ENCODE measurements around the gene UVRAG. TPM values are rescaled to one million over a fixed set of nuclear protein-coding genes. Genes with fewer than 3 reads are reported as not detected.

Gene UVRAG
- total and polyA plus RNA-seq, 8 donors: 4.7 to 55.5 (median 20.5) TPM

DNA sequence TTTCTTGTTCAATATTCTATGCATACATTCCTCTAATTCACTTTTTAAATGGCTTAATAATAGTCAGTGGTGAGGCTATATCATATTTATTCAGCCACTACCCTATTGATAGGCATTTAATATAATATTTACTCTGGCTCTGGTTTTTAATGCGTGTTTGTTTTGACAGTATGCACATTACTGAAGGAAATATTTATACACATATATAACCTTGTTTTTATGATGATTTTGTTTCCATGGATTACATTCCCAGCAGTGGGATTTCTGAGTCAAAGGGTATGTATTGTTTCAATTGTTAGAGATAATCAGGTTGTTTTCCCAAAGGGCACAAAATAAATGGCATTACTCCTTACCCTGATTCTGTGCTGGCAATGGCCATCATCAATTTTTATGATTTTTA lies 105.8 kb downstream of the UVRAG start:
- H3K4me1 ChIP-seq: peaks cover 0 to 41% (median 21%) of the 10 kb centered on the region in 4 donors
- TF ChIP-seq POLR2AphosphoS5 (IDR thresholded peaks at IDR 0.05) (no peak), POLR2A (IDR thresholded peaks at IDR 0.05) (no peak), EP300 (IDR thresholded peaks at IDR 0.05) (no peak)
- TF ChIP-seq, protein P1, sequence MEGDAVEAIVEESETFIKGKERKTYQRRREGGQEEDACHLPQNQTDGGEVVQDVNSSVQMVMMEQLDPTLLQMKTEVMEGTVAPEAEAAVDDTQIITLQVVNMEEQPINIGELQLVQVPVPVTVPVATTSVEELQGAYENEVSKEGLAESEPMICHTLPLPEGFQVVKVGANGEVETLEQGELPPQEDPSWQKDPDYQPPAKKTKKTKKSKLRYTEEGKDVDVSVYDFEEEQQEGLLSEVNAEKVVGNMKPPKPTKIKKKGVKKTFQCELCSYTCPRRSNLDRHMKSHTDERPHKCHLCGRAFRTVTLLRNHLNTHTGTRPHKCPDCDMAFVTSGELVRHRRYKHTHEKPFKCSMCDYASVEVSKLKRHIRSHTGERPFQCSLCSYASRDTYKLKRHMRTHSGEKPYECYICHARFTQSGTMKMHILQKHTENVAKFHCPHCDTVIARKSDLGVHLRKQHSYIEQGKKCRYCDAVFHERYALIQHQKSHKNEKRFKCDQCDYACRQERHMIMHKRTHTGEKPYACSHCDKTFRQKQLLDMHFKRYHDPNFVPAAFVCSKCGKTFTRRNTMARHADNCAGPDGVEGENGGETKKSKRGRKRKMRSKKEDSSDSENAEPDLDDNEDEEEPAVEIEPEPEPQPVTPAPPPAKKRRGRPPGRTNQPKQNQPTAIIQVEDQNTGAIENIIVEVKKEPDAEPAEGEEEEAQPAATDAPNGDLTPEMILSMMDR (IDR thresholded peaks at IDR 0.05): no peak
- no peaks in the 10 kb centered on the region for H3K27me3 ChIP-seq
- H3K36me3 ChIP-seq: no peaks in the 10 kb centered on the region
- no peaks in the 10 kb centered on the region for H3K9me3 ChIP-seq
- H3K27ac ChIP-seq: no peak overlapping the region
- H3K4me3 ChIP-seq: no peak overlapping the region
- WGBS, 5 donors: 29 to 56% (median 46%) methylated on average over 1 of the region's 1 CpG
- intact Hi-C loops (cut with DNase I; ENCODE audit: low total_unique reads): no loop called here
- DNase-seq: no peak

DNA sequence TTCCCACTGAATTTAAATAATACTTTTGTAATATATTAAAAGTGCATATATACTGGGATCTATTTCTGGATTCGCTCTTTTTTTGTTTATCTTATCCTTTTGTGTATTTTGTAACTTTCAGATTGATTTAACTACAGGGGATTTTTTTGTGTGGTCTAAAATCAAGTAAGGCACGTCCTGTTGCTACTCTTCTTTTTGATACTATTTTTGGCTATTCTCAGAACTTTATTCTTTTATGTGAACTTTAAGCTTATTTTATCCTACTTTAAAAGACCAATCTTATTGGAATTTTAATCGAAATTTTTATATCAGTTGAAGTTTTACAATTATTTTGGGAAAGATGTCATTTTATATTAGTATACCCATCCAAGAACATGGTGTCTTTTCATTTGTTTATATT lies 106.8 kb downstream of the UVRAG start:
- Histone ChIP-seq H3K36me3 (no peaks in the 10 kb centered on the region), H3K4me1 (peaks cover 0 to 44% (median 24%) of the 10 kb centered on the region in 4 donors), H3K9me3 (no peaks in the 10 kb centered on the region), H3K27ac (no peak overlapping the region), H3K4me3 (no peak overlapping the region), H3K27me3 (no peaks in the 10 kb centered on the region)
- no peak for DNase-seq
- 74 to 77% (median 75%) methylated on average over 3 of the region's 3 CpGs for WGBS, 5 donors
- intact Hi-C loops (cut with DNase I; ENCODE audit: low total_unique reads): no loop called here
- TF ChIP-seq POLR2A (IDR thresholded peaks at IDR 0.05): no peak
- TF ChIP-seq POLR2AphosphoS5 (IDR thresholded peaks at IDR 0.05): no peak
- TF ChIP-seq EP300 (IDR thresholded peaks at IDR 0.05): no peak
- TF ChIP-seq, protein P1 (IDR thresholded peaks at IDR 0.05): no peak

DNA sequence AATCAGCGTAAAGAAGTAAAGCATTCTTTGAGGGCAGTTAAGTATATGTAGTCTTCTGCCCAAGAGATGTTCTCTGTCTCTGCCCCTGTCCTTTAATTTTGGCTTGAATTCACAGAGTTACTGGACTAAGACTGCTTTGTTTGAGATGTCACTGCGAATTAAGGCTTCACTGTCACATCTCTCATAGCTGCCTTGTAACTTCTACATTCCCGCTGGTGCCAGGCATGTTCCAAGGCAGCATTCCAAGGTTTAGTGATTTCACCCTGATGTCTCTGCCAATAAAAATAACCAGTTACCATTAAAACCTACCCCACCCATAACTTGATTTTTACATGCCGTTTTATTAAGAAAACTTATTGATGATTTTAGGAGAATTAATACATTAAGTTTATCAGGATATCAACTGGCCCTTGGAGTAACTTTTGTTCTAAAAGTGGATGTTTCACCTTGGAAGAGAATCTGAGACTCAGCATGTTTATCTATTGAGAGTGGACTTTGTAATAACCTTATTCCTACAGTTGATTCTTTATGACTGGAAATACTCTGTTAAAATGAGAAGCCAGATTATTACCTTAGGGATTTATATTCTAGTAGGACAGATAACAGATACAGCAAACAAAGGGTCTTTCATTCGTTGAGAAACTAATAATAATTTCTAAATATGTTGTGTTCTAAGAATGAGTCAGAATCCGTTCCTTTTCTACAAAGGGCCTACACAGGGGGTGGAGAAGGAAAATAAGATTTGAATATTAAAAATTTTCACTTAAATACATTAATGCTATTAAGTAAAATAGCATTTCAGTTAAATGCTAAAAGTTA lies 110.2 kb downstream of the UVRAG start:
- WGBS, 5 donors: 47 to 57% (median 50%) methylated on average over 6 of the region's 6 CpGs
- H3K36me3 ChIP-seq: no peaks in the 10 kb centered on the region
- no peak for DNase-seq
- TF ChIP-seq, protein P1 (IDR thresholded peaks at IDR 0.05): no peak
- H3K27ac ChIP-seq: no peak overlapping the region
- H3K27me3 ChIP-seq: no peaks in the 10 kb centered on the region
- intact Hi-C loops (cut with DNase I; ENCODE audit: low total_unique reads): no loop called here
- H3K9me3 ChIP-seq: no peaks in the 10 kb centered on the region
- H3K4me3 ChIP-seq: no peak overlapping the region
- H3K4me1 ChIP-seq: peaks cover 0 to 33% (median 18%) of the 10 kb centered on the region in 4 donors

DNA sequence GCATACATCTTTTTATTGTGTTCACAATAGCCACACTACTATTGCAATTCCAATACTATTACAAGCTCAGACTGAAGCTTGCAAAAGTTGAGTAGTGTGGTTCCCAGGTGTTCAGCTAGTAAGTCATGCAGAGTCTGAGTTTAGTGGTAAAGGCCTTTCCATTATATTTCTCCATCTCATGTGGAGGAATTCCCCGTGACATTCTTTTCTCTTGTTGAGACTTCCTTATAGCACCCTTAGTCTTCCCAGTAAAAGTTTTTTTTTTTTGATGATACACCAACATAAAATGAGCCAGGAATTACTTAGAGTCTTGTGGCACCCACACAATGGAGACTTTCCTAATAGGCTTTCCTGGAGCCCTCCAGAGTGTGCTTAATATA lies 110.8 kb downstream of the UVRAG start:
- TF ChIP-seq POLR2A (IDR thresholded peaks at IDR 0.05) (no peak), POLR2AphosphoS5 (IDR thresholded peaks at IDR 0.05) (no peak), EP300 (IDR thresholded peaks at IDR 0.05) (no peak)
- TF ChIP-seq, protein P1 (IDR thresholded peaks at IDR 0.05): no peak

More for the DNA sequence above, 110.8 kb downstream of the UVRAG start:
- no peak for DNase-seq
- H3K27me3 ChIP-seq: no peaks in the 10 kb centered on the region
- WGBS, 5 donors: 93 to 100% (median 94%) methylated on average over 1 of the region's 1 CpG
- intact Hi-C loops (cut with DNase I; ENCODE audit: low total_unique reads): no loop called here
- no peak overlapping the region for H3K4me3 ChIP-seq
- no peaks in the 10 kb centered on the region for H3K9me3 ChIP-seq
- H3K4me1 ChIP-seq: peaks cover 0 to 33% (median 15%) of the 10 kb centered on the region in 4 donors
- no peaks in the 10 kb centered on the region for H3K36me3 ChIP-seq
- no peak overlapping the region for H3K27ac ChIP-seq

Measured in stomach (tissue), 9 donors.